B cell (primary cell): ENCODE data around the gene RAB3IP. TPM values are rescaled to one million over a fixed set of nuclear protein-coding genes. Genes with fewer than 3 reads are reported as not detected.

ENCODE experiments used
- ATAC-seq: fragments of 200-7000 bp; cut with Tn5 transposase; one replicate; pipeline ENCODE4 v1.10.0; 2021; ENCODE audit warnings: low read depth, mild to moderate bottlenecking, moderate number of reproducible peaks, moderate library complexity
- CTCF ChIA-PET: fragments of 350-600 bp; sonication (Branson Sonifier 250); formaldehyde crosslinking; loops from one replicate; lab custom pipeline; 2021; ENCODE audit warnings: antibody characterized with exemption, inconsistent platforms; lab: Charles Lee
- POLR2A ChIA-PET: fragments of 350-600 bp; sonication (Branson Sonifier 250); formaldehyde crosslinking; loops from one replicate; lab custom pipeline; 2021; ENCODE audit warnings: antibody characterized with exemption; lab: Charles Lee
- DNase-seq: peaks from one replicate; pipeline ENCODE4 v3.0.0; 2013
- H2AFZ ChIP-seq: 2 replicates; pipeline ENCODE4 v1.6.1; 2012; ENCODE audit warnings: mild to moderate bottlenecking, low read depth, low read length; ENCODE audit not compliant: insufficient read depth, poor library complexity, severe bottlenecking
- H3K27ac ChIP-seq, 2 donors: 1 replicate in 1 of 2; 2 replicates in 1 of 2; pipeline ENCODE4 v1.5.1; 2012 to 2013; ENCODE audit warnings: low read length in 2 of 2, mild to moderate bottlenecking in 2 of 2, moderate library complexity in 1 of 2
- H3K27me3 ChIP-seq, 4 experiments: fragments of 200-600 bp in 1 of 4; sonication (generic) in 1 of 4; replicated peaks in 1 of 4; 1 replicate in 2 of 4; 2 replicates in 2 of 4; pipeline versions ENCODE4 v1.6.1 to v1.7.0; 2013 to 2016; ENCODE audit warnings: low read length in 3 of 4, mild to moderate bottlenecking in 2 of 4, mixed read lengths in 1 of 4, moderate library complexity in 1 of 4; ENCODE audit not compliant: insufficient read depth in 4 of 4, control insufficient read depth in 3 of 4; ENCODE audit errors: control extremely low read depth in 1 of 4
- H3K36me3 ChIP-seq, 2 experiments: replicated peaks in 1 of 2; 1 replicate in 1 of 2; 2 replicates in 1 of 2; pipeline versions ENCODE4 v1.6.1 to v1.7.1; 2013; ENCODE audit warnings: low read length in 1 of 2; ENCODE audit not compliant: insufficient read depth in 2 of 2, control insufficient read depth in 1 of 2; ENCODE audit errors: control extremely low read depth in 1 of 2, extremely low read depth in 1 of 2
- H3K4me1 ChIP-seq, 2 donors: fragments of 200-600 bp in 1 of 2; sonication (generic) in 1 of 2; 1 replicate in 1 of 2; 2 replicates in 1 of 2; pipeline versions ENCODE4 v1.5.1 to v1.6.1; 2013 to 2017; ENCODE audit warnings: low read length in 2 of 2; ENCODE audit not compliant: control insufficient read depth in 2 of 2, insufficient read depth in 2 of 2
- H3K4me2 ChIP-seq: replicated peaks from 2 replicates; pipeline ENCODE3; 2012; ENCODE audit warnings: mild to moderate bottlenecking, low read depth, low read length; ENCODE audit not compliant: poor library complexity, severe bottlenecking
- H3K4me3 ChIP-seq, 5 experiments: fragments of 200-600 bp in 1 of 5; sonication (generic) in 1 of 5; 1 replicate in 3 of 5; 2 replicates in 2 of 5; pipeline versions ENCODE4 v1.5.1 to v1.7.0; 2011 to 2016; ENCODE audit warnings: low read length in 4 of 5, mild to moderate bottlenecking in 4 of 5, low read depth in 2 of 5, control low read depth in 1 of 5, moderate library complexity in 1 of 5; ENCODE audit not compliant: insufficient read depth in 1 of 5; ENCODE audit errors: control extremely low read depth in 1 of 5, extremely low read depth in 1 of 5
- H3K79me2 ChIP-seq: fragments of 200-600 bp; sonication (generic); one replicate; pipeline ENCODE4 v1.6.0; 2016; ENCODE audit warnings: low read length; ENCODE audit not compliant: control insufficient read depth, insufficient read depth
- H3K9ac ChIP-seq: fragments of 200-600 bp; sonication (generic); 2 replicates; pipeline ENCODE4 v1.6.1; 2017; ENCODE audit warnings: mild to moderate bottlenecking, low read length, moderate library complexity
- H3K9me3 ChIP-seq, 3 donors: one replicate each; pipeline versions ENCODE4 v1.6.1 to v1.7.1; 2013; ENCODE audit warnings: low read length in 2 of 3; ENCODE audit not compliant: control insufficient read depth in 2 of 3, insufficient read depth in 1 of 3; ENCODE audit errors: control extremely low read depth in 1 of 3
- H4K20me1 ChIP-seq: 2 replicates; pipeline ENCODE4 v1.6.0; 2012; ENCODE audit warnings: mild to moderate bottlenecking, low read length; ENCODE audit not compliant: insufficient read depth, control insufficient read depth, poor library complexity, severe bottlenecking
- H3K27ac Mint-ChIP-seq: one replicate; pipeline ENCODE4 v1.8.0; 2021; ENCODE audit warnings: mixed read lengths
- H3K27me3 Mint-ChIP-seq: one replicate; pipeline ENCODE4 v1.8.0; 2021; ENCODE audit warnings: mixed read lengths
- H3K4me1 Mint-ChIP-seq: one replicate; pipeline ENCODE4 v1.8.0; 2021; ENCODE audit warnings: mixed read lengths
- H3K4me3 Mint-ChIP-seq: one replicate; pipeline ENCODE4 v1.8.0; 2021; ENCODE audit warnings: mixed read lengths
- H3K9me3 Mint-ChIP-seq: one replicate; pipeline ENCODE4 v1.8.0; 2022; ENCODE audit warnings: mixed read lengths; ENCODE audit not compliant: insufficient read depth
- EZH2 ChIP-seq: IDR thresholded peaks from 2 replicates; pipeline ENCODE4 v1.6.1; 2012; ENCODE audit warnings: borderline replicate concordance, low read depth, mild to moderate bottlenecking, moderate library complexity, low read length; ENCODE audit not compliant: insufficient read depth, poor library complexity, severe bottlenecking
- WGBS: methylation state at CpG from one replicate; pipeline ENCODE4 v1.1.5; 2013; ENCODE audit warnings: missing lambda C conversion rate; ENCODE audit not compliant: insufficient coverage; 5-methylcytosine and 5-hydroxymethylcytosine counted together
- intact Hi-C: fragments of 100-400 bp; cut with micrococcal nuclease; formaldehyde crosslinking; loops from one replicate; pipeline ENCODE4 v1.10.0; 2022
- polyA plus RNA-seq: library from polyadenylated mRNA; depleted of rRNA; stranded (reverse); fragments of >200 nt; gene quantifications from 2 replicates; pipeline ENCODE4 v1.2.3, GENCODE V29; 2012
- total RNA-seq, 2 donors: library from RNA; stranded (reverse); fragments of 120-200 nt in 1 of 2; gene quantifications; 1 replicate in 1 of 2; 2 replicates in 1 of 2; pipeline versions ENCODE4 v1.2.3 to v1.2.4, GENCODE V29; 2013 to 2022
- TF ChIP-seq, protein P1 (sequence below): fragments of 200-600 bp; IDR thresholded peaks from one replicate; pipeline ENCODE4 v1.8.0; 2022; ENCODE audit warnings: antibody characterized with exemption, mild to moderate bottlenecking

RAB3IP gene
- total and polyA plus RNA-seq, 2 donors (not counting 1 experiment from before 2014, with no cell fraction given), result 11.2 to 37.9 TPM

- Mint-ChIP-seq H3K4me1 (no peaks in the 10 kb centered on the region), H3K9me3 (no peaks in the 10 kb centered on the region), H3K27me3 (peaks cover 28% of the 10 kb centered on the region), H3K27ac (no peak overlapping the region), H3K4me3 (no peak overlapping the region)
- DNase-seq (no peak), ATAC-seq (no peak)
- no peak overlapping the region for H3K4me3 ChIP-seq
- H3K4me1 ChIP-seq, result no peaks in the 10 kb centered on the region
- WGBS, result no CpG with 5 or more reads among the region's 1 CpG
- no peaks in the 10 kb centered on the region for H3K79me2 ChIP-seq
- no peaks in the 10 kb centered on the region for H3K36me3 ChIP-seq
- H4K20me1 ChIP-seq, result no peaks in the 10 kb centered on the region
- no peaks in the 10 kb centered on the region for H3K9me3 ChIP-seq
- H3K27ac ChIP-seq, result no peak overlapping the region
- intact Hi-C loops, result no loop called here
- no peak overlapping the region for H3K9ac ChIP-seq
- ChIA-PET CTCF (interaction anchor here (0.7 kb wide), 1 partner anchor 136 kb away, joined by 3 read pairs; no protein-coding TSS in a partner anchor), POLR2A (no interaction called here)
- no peak overlapping the region for H3K4me2 ChIP-seq
- no peak for TF ChIP-seq EZH2
- TF ChIP-seq, protein P1, sequence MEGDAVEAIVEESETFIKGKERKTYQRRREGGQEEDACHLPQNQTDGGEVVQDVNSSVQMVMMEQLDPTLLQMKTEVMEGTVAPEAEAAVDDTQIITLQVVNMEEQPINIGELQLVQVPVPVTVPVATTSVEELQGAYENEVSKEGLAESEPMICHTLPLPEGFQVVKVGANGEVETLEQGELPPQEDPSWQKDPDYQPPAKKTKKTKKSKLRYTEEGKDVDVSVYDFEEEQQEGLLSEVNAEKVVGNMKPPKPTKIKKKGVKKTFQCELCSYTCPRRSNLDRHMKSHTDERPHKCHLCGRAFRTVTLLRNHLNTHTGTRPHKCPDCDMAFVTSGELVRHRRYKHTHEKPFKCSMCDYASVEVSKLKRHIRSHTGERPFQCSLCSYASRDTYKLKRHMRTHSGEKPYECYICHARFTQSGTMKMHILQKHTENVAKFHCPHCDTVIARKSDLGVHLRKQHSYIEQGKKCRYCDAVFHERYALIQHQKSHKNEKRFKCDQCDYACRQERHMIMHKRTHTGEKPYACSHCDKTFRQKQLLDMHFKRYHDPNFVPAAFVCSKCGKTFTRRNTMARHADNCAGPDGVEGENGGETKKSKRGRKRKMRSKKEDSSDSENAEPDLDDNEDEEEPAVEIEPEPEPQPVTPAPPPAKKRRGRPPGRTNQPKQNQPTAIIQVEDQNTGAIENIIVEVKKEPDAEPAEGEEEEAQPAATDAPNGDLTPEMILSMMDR, result no peak
- H2AFZ ChIP-seq, result no peak overlapping the region
- peaks cover 0 to 6% (median 2%) of the 10 kb centered on the region in 4 experiments for H3K27me3 ChIP-seq
Observed at GRCh38 chr12:69703146-69703642, 35.5 kb upstream of the RAB3IP start.

DNA sequence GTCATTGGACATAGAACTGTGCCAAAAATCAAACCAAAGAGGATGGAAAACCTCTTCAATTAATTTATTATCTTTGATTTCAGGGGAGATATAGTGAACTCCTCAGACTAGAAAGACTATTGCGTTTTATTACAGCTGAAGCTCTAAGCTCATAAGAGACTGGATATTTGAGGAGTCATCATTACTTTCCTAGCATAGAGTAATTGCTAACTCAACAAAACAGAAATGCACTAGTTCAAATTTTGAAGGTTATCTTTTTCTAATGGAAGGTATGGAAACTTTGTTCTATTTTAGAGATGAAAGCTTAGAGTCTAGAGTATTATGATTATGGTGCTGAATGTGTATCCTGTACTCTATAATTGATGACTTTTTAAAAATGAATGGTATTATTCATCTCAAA, 34.3 kb upstream of the RAB3IP start:
- H3K9me3 ChIP-seq, result peaks cover 0 to 2% (median 1%) of the 10 kb centered on the region in 3 donors
- H3K4me3 ChIP-seq, result no peak overlapping the region
- no peak overlapping the region for H3K27ac Mint-ChIP-seq
- peaks cover 31% of the 10 kb centered on the region for H3K27me3 Mint-ChIP-seq
- H3K4me2 ChIP-seq, result no peak overlapping the region
- no peak for DNase-seq
- intact Hi-C loops, result no loop called here
- no peak overlapping the region for H2AFZ ChIP-seq
- no peaks in the 10 kb centered on the region for H3K79me2 ChIP-seq
- H3K4me1 ChIP-seq, result no peaks in the 10 kb centered on the region
- no CpG with 5 or more reads among the region's 1 CpG for WGBS
- H3K9me3 Mint-ChIP-seq, result no peaks in the 10 kb centered on the region
- POLR2A ChIA-PET, result no interaction called here
- no peak overlapping the region for H3K4me3 Mint-ChIP-seq
- TF ChIP-seq, protein P1, result no peak
- no peak for TF ChIP-seq EZH2
- no peaks in the 10 kb centered on the region for H4K20me1 ChIP-seq
- ATAC-seq, result no peak
- no peaks in the 10 kb centered on the region for H3K36me3 ChIP-seq
- no peak overlapping the region for H3K9ac ChIP-seq
- no peaks in the 10 kb centered on the region for H3K4me1 Mint-ChIP-seq
- no peak overlapping the region for H3K27ac ChIP-seq
- peaks cover 0 to 6% (median 3%) of the 10 kb centered on the region in 4 experiments for H3K27me3 ChIP-seq
- CTCF ChIA-PET, result no interaction called here
